Spleen (tissue), 11 donors: ENCODE measurements around the gene TSPAN14. TPM values are rescaled to one million over a fixed set of nuclear protein-coding genes. Genes with fewer than 3 reads are reported as not detected.
A peak's percentile ranks its signal among the peaks of the same experiment; 100 is the strongest.

Experiments used
- DNase-seq: peaks from one replicate; pipeline ENCODE4 v3.0.0-alpha.2; 2020
- H3K27ac ChIP-seq, 8 donors: fragments of 200-600 bp; sonication (generic) in 7 of 8; 1 replicate in 4 of 8; 2 replicates in 4 of 8; pipeline versions ENCODE4 v1.5.0 to v1.8.0; 2016 to 2021; ENCODE audit warnings: inconsistent platforms in 4 of 8, mild to moderate bottlenecking in 4 of 8, moderate library complexity in 1 of 8
- H3K27me3 ChIP-seq, 7 donors: fragments of 200-600 bp; sonication (generic) in 6 of 7; replicated peaks in 1 of 7; 1 replicate in 4 of 7; 2 replicates in 3 of 7; pipeline versions ENCODE4 v1.5.0 to v1.8.0; 2016 to 2021; ENCODE audit warnings: inconsistent platforms in 3 of 7, mild to moderate bottlenecking in 1 of 7
- H3K36me3 ChIP-seq, 6 donors: fragments of 200-600 bp; sonication (generic) in 5 of 6; 1 replicate in 4 of 6; 2 replicates in 2 of 6; pipeline versions ENCODE4 v1.5.0 to v1.8.0; 2016 to 2021; ENCODE audit warnings: inconsistent platforms in 2 of 6
- H3K4me1 ChIP-seq, 6 donors: fragments of 200-600 bp; sonication (generic) in 5 of 6; 1 replicate in 3 of 6; 2 replicates in 3 of 6; pipeline versions ENCODE4 v1.5.0 to v1.8.0; 2016 to 2021; ENCODE audit warnings: inconsistent platforms in 3 of 6
- H3K4me3 ChIP-seq, 8 donors: fragments of 200-600 bp; sonication (generic) in 7 of 8; 1 replicate in 4 of 8; 2 replicates in 4 of 8; pipeline versions ENCODE4 v1.5.0 to v1.8.0; 2016 to 2021; ENCODE audit warnings: inconsistent platforms in 4 of 8, mild to moderate bottlenecking in 4 of 8, moderate library complexity in 2 of 8
- H3K9me3 ChIP-seq, 8 donors: fragments of 200-600 bp; sonication (generic) in 7 of 8; 1 replicate in 4 of 8; 2 replicates in 4 of 8; pipeline versions ENCODE4 v1.5.0 to v1.8.0; 2016 to 2021; ENCODE audit warnings: inconsistent platforms in 4 of 8
- CTCF ChIP-seq, 11 experiments: fragments of 200-600 bp in 7 of 11; fragments of 450-650 bp in 4 of 11; sonication (generic) in 4 of 11; IDR thresholded peaks in 8 of 11; conservative IDR thresholded peaks in 3 of 11; 1 replicate in 7 of 11; 2 replicates in 4 of 11; pipeline versions ENCODE4 v1.4.0 to v1.8.0; 2016 to 2021; ENCODE audit warnings: antibody characterized with exemption in 11 of 11, inconsistent platforms in 4 of 11, mild to moderate bottlenecking in 1 of 11
- POLR2A ChIP-seq, 3 donors: fragments of 450-650 bp; IDR thresholded peaks; one replicate each; pipeline ENCODE4 v1.5.1; 2017; ENCODE audit warnings: antibody characterized with exemption in 3 of 3, mild to moderate bottlenecking in 1 of 3
- POLR2AphosphoS5 ChIP-seq, 3 donors: sonication (generic); formaldehyde crosslinking; IDR thresholded peaks; one replicate each; pipeline ENCODE4 v1.5.1; 2017; ENCODE audit warnings: antibody characterized with exemption in 3 of 3
- WGBS, 5 donors: extraction: QIAGEN DNeasy Blood & Tissue Kit in 3 of 5; methylation state at CpG; one replicate each; pipeline versions ENCODE4 v1.1.5 to v1.1.7; 2013 to 2018; 5-methylcytosine and 5-hydroxymethylcytosine counted together
- intact Hi-C: fragments of 100-400 bp; cut with DNase I; formaldehyde crosslinking; loops from one replicate; pipeline ENCODE4 v1.15.0; 2023; ENCODE audit warnings: low total_unique reads
- polyA plus RNA-seq, 3 donors: library from polyadenylated mRNA; stranded (reverse); fragments of 200-250 nt; gene quantifications; one replicate each; pipeline ENCODE4 v1.2.1, GENCODE V29; 2013
- total RNA-seq, 7 donors: library from RNA; depleted of rRNA in 3 of 7; stranded (reverse); fragments of >200 nt in 3 of 7; fragmentation: NEBNext Ultra II Directional in 4 of 7; extraction: Animal tissue kit (Norgen Biotek cat#: 25700) in 4 of 7; gene quantifications; one replicate each; pipeline versions ENCODE4 v1.1.0 to v1.2.1, GENCODE V29; 2016 to 2021
- donor health status: healthy with polysubstance abuse.
- donor health status: DM: no; HTN: no; CAD: no; lungs with moderate emphysema.
- donor health status: DM: no; HTN: no; CAD: no.
- donor health status: Bipolar disorder and iron deficiency.
- donor health status: healthy.
- donor health status: DM: no; HTN: no; CAD: no.
- donor health status: DM: yes; HTN: yes; CAD: no.

TSPAN14 gene
- total and polyA plus RNA-seq, 10 donors, result 13.3 to 172 (median 108) TPM

DNA sequence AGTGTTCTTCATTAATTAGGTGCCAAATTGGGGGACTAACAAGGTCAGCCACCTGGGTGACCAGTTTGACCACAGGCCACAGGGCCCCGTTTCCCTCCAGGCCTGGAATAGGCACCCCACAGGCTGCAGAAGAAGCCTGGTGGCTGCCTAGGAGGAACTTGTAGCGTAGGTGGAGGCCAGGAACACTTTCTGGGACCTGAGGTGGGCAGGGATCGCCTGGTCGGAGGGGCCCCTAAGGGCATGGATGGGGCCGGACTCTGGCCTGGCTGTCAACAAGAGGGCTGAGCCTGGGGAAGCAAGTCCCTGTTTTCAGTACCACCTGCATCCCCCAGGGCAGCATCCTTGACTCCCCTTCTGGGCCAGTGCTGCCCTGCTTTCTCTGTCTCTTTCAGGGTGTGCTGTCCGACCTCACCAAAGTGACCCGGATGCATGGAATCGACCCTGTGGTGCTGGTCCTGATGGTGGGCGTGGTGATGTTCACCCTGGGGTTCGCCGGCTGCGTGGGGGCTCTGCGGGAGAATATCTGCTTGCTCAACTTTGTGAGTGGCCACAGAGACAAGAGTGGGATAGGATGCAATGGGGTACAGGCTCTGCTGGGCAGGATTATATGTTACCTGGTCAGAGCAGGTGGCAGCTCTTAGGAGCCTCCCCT is 52.9 kb downstream of the TSPAN14 start:
- 84 to 95% (median 93%) methylated on average over 7 to 13 of the region's 13 CpGs for WGBS, 5 donors
- H3K4me1 ChIP-seq, result peaks cover 34 to 100% (median 77%) of the 10 kb centered on the region in 6 donors
- intact Hi-C loops, result loop anchor here (10.0 kb wide), 1 partner anchor 122 kb away; no protein-coding TSS in a partner anchor
- H3K9me3 ChIP-seq, result no peaks in the 10 kb centered on the region
- H3K36me3 ChIP-seq, result peaks cover 0 to 77% (median 37%) of the 10 kb centered on the region in 6 donors
- no peak overlapping the region for H3K4me3 ChIP-seq
- peak; percentile 71 for DNase-seq
- no peaks in the 10 kb centered on the region for H3K27me3 ChIP-seq
- H3K27ac ChIP-seq, result peak overlapping the region in 3 of 8 donors; percentile 20 to 95 (median 95)
- TF ChIP-seq POLR2A (IDR thresholded peaks at IDR 0.05) (no peak), POLR2AphosphoS5 (IDR thresholded peaks at IDR 0.05) (peak in 1 of 3 donors; percentile 52), CTCF (IDR thresholded peaks at IDR 0.05 in 8 of 11, conservative IDR thresholded peaks at IDR 0.05 in 3 of 11) (no peak)

DNA sequence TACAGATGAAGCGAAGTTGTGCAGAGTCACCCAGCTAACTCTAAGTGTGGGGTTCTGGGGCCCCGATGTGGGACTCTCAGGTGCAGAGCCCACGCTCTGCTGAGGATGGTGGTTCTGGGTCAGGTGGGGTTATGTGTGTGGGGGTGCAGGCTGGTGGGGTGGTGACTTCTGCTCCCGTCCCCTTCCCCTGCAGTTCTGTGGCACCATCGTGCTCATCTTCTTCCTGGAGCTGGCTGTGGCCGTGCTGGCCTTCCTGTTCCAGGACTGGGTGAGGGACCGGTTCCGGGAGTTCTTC is 54.9 kb downstream of the TSPAN14 start:
- intact Hi-C loops, result loop anchor here (10.0 kb wide), 1 partner anchor 124 kb away; no protein-coding TSS in a partner anchor
- WGBS, 5 donors, result 83 to 97% (median 84%) methylated on average over 7 to 8 of the region's 8 CpGs
- Histone ChIP-seq H3K27ac (peak overlapping the region in 6 of 8 donors; percentile 38 to 80 (median 61)), H3K4me1 (peaks cover 17 to 84% (median 57%) of the 10 kb centered on the region in 6 donors), H3K9me3 (no peaks in the 10 kb centered on the region), H3K4me3 (no peak overlapping the region), H3K36me3 (peaks cover 0 to 98% (median 58%) of the 10 kb centered on the region in 6 donors), H3K27me3 (no peaks in the 10 kb centered on the region)
- TF ChIP-seq POLR2AphosphoS5 (IDR thresholded peaks at IDR 0.05), result no peak
- no peak for TF ChIP-seq POLR2A (IDR thresholded peaks at IDR 0.05)
- no peak for TF ChIP-seq CTCF (IDR thresholded peaks at IDR 0.05 in 8 of 11, conservative IDR thresholded peaks at IDR 0.05 in 3 of 11)
- no peak for DNase-seq

- Histone ChIP-seq H3K9me3 (no peaks in the 10 kb centered on the region), H3K36me3 (peaks cover 0 to 100% (median 64%) of the 10 kb centered on the region in 6 donors), H3K4me1 (peaks cover 12 to 79% (median 51%) of the 10 kb centered on the region in 6 donors), H3K4me3 (no peak overlapping the region), H3K27me3 (no peaks in the 10 kb centered on the region), H3K27ac (peak overlapping the region in 6 of 8 donors; percentile 38 to 80 (median 61))
- TF ChIP-seq POLR2A (IDR thresholded peaks at IDR 0.05), result no peak
- TF ChIP-seq POLR2AphosphoS5 (IDR thresholded peaks at IDR 0.05), result peak in 2 of 3 donors; percentile 63 to 82
- TF ChIP-seq CTCF (IDR thresholded peaks at IDR 0.05 in 8 of 11, conservative IDR thresholded peaks at IDR 0.05 in 3 of 11), result no peak
- peak; percentile 77 for DNase-seq
- intact Hi-C loops, result loop anchor here (10.0 kb wide), 1 partner anchor 125 kb away; no protein-coding TSS in a partner anchor
- WGBS, 5 donors, result 65 to 76% (median 69%) methylated on average over 18 of the region's 18 CpGs
Measured at GRCh38 chr10:80509403-80510161, 55.5 kb downstream of the TSPAN14 start.

DNA sequence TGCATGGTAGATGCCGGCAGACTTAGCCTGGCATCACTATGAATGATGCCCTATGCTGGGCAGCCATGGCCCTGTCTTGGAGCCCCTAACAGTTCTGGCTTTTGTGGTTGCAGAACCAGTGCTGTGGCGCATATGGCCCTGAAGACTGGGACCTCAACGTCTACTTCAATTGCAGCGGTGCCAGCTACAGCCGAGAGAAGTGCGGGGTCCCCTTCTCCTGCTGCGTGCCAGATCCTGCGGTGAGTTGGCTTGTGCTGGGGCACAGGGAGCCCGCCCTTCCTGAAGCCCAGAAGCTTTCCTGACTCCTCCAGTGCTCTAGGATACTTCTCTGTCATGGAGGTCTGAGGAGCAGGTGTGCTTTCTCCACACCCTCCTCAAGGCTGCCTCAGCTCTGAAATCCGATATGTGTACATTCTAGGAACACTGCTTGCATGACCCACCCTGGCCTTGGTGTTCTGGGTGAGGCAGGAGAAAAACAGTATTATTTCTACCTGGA is 58.0 kb downstream of the TSPAN14 start:
- H3K9me3 ChIP-seq, result no peaks in the 10 kb centered on the region
- intact Hi-C loops, result no loop called here
- peak; percentile 67 for DNase-seq

More for the DNA sequence above, 58.0 kb downstream of the TSPAN14 start:
- H3K27ac ChIP-seq, result no peak overlapping the region
- TF ChIP-seq CTCF (IDR thresholded peaks at IDR 0.05 in 8 of 11, conservative IDR thresholded peaks at IDR 0.05 in 3 of 11) (no peak), POLR2A (IDR thresholded peaks at IDR 0.05) (no peak), POLR2AphosphoS5 (IDR thresholded peaks at IDR 0.05) (peak; percentile 20 to 57 (median 30))
- peaks cover 0 to 69% (median 40%) of the 10 kb centered on the region in 6 donors for H3K4me1 ChIP-seq
- 85 to 93% (median 88%) methylated on average over 8 to 10 of the region's 10 CpGs for WGBS, 5 donors
- H3K4me3 ChIP-seq, result no peak overlapping the region
- H3K36me3 ChIP-seq, result peaks cover 4 to 100% (median 84%) of the 10 kb centered on the region in 6 donors
- no peaks in the 10 kb centered on the region for H3K27me3 ChIP-seq
